SH-SY5Y (cell line): ENCODE results near the gene RWDD4.

Experiments
- GATA2 ChIP-seq: IDR thresholded peaks from 2 replicates; pipeline ENCODE4 v1.6.1; 2011; ENCODE audit warnings: mild to moderate bottlenecking, low read depth, low read length
- GATA3 ChIP-seq: IDR thresholded peaks from 2 replicates; pipeline ENCODE4 v1.6.1; 2011; ENCODE audit warnings: low read depth, mild to moderate bottlenecking, low read length, moderate library complexity

Gene RWDD4

GRCh38 chr4:183658362-183659028 is 490 bp downstream of the RWDD4 start:
- TF ChIP-seq GATA3: no peak
- no peak for TF ChIP-seq GATA2

DNA sequence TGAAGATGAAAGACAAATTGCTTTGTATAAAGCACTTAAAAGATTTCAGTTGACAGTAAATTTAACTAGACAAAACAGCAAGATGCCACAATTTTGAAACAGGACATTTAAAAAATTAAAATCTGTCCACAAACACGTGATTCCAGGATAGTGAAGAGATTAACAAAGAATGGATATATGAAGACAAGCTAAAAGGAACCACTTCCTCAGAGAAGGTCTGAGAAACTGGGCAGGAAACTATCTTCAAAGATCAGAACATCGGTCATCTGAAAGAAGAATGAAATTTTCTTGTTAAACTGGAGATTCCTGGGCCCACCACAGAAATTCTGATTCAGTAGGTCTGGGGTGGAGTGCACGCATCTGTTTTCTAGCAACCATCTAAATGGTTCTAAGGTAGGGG is 1.4 kb downstream of the RWDD4 start:
- TF ChIP-seq GATA3: no peak
- TF ChIP-seq GATA2: no peak

- TF ChIP-seq GATA2: no peak
- no peak for TF ChIP-seq GATA3
Observed at GRCh38 chr4:183645326-183645725, 13.7 kb downstream of the RWDD4 start.

DNA sequence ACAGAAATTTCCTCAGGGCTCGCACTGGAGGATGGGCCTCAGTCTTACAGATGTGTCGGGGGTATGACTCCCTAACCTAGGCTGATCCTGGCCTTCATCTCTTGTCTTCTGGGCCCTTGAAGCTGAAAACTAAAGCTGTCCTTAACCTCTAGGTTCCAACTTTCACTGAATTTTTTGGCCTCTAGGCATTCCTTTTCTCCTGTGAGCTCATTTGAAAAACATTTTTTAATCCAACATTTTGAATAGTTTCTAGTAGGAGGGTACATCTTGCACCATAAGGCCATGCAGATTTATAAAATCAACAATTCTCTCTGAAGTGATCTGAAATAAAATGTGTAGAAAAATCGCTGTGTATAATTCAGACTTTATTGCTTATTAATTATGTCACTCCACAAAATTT is 19.7 kb downstream of the RWDD4 start:
- TF ChIP-seq GATA3: no peak
- TF ChIP-seq GATA2: no peak

GRCh38 chr4:183638436-183638835 is 20.5 kb downstream of the RWDD4 start:
- no peak for TF ChIP-seq GATA2
- no peak for TF ChIP-seq GATA3

DNA sequence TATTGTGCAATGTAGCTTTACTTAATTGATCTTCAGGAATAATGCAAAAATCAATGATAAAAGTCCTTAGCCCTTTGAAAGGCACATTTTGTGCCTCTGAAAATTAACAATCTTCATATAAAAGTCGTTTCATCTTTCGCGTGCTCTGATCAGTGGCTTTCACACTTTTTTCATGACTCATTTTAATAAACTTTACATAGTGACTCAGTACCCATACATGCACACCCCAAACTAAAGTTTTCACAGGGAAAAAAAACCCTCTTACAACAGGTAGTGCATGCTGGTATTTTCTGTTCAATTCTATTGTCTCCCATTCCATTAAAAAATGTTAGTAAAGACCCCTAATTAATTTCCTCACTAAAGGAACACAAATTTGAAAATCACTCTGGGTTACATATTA is 21.5 kb downstream of the RWDD4 start:
- no peak for TF ChIP-seq GATA2
- no peak for TF ChIP-seq GATA3

GRCh38 chr4:183636923-183637322 is 22.1 kb downstream of the RWDD4 start:
- TF ChIP-seq GATA2 (no peak), GATA3 (no peak)

GRCh38 chr4:183636503-183636902 is 22.5 kb downstream of the RWDD4 start:
- TF ChIP-seq GATA2 (no peak), GATA3 (no peak)

GRCh38 chr4:183635741-183636140 is 23.2 kb downstream of the RWDD4 start:
- TF ChIP-seq GATA2 (no peak), GATA3 (no peak)

GRCh38 chr4:183635321-183635720 is 23.7 kb downstream of the RWDD4 start:
- no peak for TF ChIP-seq GATA3
- TF ChIP-seq GATA2: no peak

DNA sequence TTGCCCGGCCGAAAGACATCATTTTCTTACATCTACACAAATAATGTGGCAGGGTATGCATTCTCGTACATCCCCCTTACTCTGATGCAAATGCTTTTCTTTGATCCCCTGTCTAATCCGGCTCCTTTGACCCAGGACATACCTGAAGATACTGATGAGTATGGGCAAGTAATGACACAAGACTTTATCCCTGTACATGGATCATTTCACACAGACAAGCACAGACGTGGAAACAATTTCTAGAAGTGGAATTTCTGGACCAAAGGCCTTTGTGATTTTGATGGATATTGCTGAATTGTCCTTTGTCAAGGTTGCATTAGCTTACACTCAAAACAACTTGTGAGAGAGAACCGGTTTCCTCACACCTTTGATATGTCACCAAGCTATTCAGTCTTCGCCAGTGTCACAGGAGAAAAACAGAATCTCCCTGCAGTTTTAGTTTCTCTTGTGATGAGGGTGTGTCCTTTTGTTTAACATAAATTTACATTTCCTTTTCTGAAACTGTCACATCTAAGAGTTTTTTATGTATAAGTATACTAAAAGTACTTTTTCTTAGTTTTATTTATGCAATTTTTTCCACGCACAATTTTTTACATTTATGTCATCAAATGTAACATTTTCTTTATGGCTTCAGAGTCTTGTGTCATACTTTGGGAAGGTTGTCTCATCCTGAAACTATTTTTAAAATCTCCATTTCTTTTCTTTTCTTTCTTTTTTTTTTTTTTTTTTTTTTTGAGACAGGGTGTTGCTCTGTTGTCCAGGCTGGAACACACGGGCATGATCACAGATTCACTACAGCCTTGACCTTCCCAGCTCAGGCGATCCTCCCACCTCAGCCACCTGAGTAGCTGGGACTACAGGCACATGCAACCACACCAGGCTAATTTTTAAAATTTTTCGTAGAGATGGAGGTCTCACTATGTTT is 25.2 kb downstream of the RWDD4 start:
- TF ChIP-seq GATA3 (no peak), GATA2 (no peak)

GRCh38 chr4:183632689-183633088 is 26.3 kb downstream of the RWDD4 start:
- TF ChIP-seq GATA2: no peak

DNA sequence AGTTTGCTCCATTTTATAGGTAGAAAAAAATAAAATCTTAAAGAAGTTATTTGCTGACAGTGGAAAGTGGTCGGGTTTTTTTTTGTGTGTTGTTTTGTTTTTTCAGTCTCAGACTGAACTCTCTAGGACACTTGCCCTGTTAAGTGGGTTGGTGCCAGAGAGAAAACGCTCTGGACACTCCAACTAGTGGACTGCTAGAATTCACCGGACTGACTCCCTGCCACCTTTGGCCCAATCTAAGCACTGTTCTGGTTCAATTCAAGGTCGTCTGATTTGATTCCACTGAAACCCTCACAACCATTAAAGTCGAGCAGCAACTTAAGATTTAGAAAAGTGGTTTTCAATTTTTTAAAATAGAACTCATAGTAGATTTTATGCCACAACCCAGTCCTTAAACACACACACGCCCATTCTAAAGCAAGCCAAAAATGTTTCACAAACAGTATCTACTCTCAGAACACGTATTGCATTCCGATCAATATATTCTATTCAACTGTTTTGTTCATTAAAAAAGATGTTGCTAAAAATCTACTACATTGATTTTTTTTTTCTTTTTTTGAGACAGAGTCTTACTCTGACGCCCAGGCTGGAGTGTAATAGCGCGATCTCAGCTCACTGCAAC is 27.3 kb downstream of the RWDD4 start:
- TF ChIP-seq GATA2 (no peak), GATA3 (no peak)

DNA sequence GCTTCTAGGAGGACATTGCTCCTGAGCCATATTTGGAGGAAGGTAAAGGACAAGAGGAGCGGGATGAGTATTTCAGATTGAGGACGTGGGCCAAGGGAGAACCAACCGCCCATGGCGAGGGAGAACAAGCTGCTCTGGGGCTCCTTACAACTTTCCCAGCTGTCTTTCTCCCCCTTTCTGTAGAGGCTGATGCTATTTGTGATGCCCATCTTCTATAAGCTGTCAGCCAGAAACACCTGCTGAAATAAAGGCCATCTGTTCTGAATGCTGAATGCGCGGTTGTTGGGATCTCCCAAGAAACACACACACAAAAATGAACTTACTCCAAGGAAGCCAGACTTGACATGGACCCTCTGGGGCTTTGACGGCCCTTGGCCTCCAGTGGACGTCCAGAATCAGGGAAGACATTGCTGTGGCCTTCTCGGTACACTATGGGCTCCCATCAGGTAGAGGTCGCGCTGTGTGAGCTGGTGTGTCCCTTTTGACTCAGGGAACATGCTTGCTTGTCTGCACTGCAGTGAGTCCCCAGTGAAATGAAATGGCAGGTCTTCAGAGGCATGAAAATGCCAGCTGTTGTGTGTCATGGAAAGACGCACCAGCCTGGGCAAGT is 30.9 kb downstream of the RWDD4 start:
- TF ChIP-seq GATA2 (no peak), GATA3 (no peak)

DNA sequence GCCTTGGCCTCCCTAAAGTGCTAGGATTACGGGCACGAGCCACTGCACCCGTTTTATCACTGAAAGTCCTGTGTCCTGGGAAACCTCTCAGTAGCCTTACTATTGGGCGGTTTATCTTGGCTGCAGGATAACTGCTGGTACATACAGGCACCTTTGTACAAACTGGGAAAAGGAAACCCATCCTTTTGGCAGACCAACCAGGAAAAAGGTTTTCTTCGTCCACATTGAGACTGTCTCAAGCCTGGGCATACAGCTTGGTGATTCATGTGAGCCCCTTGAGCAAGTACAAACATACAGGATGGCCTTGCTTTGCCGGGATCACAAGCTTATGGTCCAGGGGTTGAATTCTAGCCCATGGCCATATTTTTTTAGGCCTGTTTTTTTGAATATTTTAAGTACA is 32.8 kb downstream of the RWDD4 start:
- no peak for TF ChIP-seq GATA2
